IPS DF 4.7 (cell line): Measurements from ENCODE around the gene FMN1.

Experiments used
- DNase-seq: peaks from one replicate; pipeline ENCODE4 v3.0.0-alpha.2; 2013; ENCODE audit warnings: low spot score; ENCODE audit errors: extremely low read depth

The FMN1 gene

GRCh38 chr15:33126559-33127290, 67.8 kb downstream of the FMN1 start:
- no peak for DNase-seq

- no peak for DNase-seq
Observed at GRCh38 chr15:33125894-33126537, 68.5 kb downstream of the FMN1 start.

DNA sequence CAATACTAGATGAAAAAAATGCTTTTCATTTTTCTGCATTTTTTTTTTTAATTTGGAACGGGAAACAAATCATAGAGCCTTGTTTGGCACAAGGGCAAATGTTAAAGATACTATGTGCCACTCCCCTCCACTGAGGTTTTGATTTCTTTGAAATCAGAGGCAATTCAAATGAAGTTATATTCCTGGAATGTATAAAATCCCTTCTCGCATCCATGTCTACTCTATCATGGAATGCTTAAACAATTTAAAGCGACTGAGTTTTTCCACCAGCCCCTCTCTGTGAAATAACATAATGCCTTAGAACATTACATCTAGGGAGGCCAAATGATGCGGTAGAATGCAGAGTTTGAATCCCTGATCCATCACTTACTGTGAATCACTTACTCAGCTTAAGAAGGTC, 69.7 kb downstream of the FMN1 start:
- DNase-seq = no peak

GRCh38 chr15:33124279-33124678, 70.2 kb downstream of the FMN1 start:
- no peak for DNase-seq

DNA sequence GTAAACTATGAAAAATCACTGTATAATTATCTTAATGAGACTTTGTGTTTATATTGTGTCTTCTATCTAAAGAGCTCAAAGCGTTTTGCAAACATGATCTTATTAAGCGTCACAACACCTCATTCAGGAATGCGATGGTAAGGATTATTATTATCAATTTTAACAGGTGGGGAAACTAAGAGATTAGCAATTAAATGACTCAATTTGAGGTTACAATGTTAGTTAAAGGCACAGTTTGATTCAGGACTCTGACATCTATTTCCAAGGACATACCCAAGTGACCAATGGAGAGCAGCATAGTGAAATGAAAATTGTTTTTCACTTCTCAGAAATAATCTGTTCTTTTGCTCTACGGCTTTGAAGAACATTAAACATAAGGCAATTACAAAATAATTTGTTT, 74.6 kb downstream of the FMN1 start:
- no peak for DNase-seq

GRCh38 chr15:33119273-33119672, 75.2 kb downstream of the FMN1 start:
- no peak for DNase-seq

- DNase-seq = no peak
Observed at GRCh38 chr15:33116198-33116597, 78.3 kb downstream of the FMN1 start.

- no peak for DNase-seq
Observed at GRCh38 chr15:33115191-33115861, 79.2 kb downstream of the FMN1 start.

GRCh38 chr15:33114374-33114717, 80.2 kb downstream of the FMN1 start:
- DNase-seq = no peak

- no peak for DNase-seq
Observed at GRCh38 chr15:33113666-33114373, 80.7 kb downstream of the FMN1 start.

GRCh38 chr15:33112541-33113105, 81.9 kb downstream of the FMN1 start:
- no peak for DNase-seq

DNA sequence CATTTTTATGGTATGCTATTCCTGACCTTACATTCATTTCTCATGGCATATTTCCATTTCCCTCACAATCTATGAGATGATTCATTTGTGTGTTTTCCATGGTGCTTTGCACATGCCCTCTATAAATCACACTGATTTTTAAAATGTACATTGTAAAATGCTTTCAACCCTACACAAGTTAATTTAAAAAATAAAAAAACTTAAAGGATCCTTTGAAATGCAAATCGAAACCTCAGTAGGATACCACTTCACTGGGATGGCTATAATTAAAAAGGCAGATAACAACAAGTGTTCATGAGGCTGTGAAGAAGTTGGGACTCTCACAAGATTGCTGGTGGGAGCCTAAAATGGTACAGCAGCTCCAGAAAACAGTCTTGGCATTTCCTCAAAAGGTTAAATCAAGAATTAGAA, 83.5 kb downstream of the FMN1 start:
- DNase-seq = no peak

DNA sequence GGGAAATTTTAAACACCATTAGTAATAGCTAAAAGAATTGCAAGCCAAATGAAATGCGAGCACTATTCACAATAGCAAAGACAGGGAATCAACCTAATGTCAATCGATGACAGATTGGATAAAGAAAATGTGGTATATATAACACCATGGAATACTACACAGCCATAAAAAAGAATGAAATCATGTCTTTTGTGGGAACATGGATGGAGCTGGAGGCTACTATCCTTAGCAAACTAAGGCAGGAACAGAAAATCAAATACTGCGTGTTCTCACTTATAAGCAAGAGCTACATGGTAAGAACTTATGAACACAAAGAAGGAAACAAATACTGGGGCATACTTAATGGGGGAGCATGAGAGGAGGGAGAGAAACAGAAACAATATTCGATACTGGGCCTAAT, 85.2 kb downstream of the FMN1 start:
- no peak for DNase-seq

- no peak for DNase-seq
Observed at GRCh38 chr15:33108518-33108917, 86.0 kb downstream of the FMN1 start.

GRCh38 chr15:33107950-33108349, 86.6 kb downstream of the FMN1 start:
- DNase-seq = no peak

DNA sequence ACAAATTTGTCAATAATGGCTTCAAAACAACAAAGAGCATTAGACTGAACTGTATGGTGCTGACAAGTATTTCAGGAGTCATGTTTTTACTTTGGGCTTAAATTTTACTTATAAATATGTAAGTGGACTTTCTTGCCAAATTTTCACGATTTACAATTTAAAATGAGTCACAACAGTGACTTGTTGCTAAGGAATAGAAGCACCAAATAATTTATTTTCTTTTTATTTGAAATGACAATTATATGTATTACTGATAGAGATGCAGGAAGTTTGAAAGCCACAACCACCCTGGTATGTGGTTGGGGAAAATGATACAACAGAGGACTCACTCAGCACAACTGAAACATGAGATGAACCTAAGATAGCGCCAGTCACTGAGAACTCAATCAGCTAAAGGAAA, 90.3 kb downstream of the FMN1 start:
- DNase-seq = no peak

DNA sequence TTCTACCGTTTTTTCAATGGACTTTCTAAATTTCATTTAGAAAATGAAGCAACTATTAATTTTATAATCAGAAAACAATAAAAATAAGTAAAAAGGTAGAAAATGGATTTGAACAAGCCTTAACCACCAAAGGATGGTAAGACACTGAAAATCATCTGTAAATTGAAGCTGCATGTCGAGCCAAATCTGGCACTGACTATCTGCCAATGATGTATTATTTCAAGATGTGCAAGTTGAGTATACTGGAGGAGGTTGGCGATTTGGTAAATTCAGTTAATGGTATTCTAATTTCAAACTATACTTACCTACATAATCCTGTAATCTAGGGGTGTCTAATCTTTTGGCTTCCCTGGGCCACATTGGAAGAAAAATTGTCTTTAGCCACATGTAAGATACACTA, 93.5 kb downstream of the FMN1 start:
- DNase-seq = no peak

DNA sequence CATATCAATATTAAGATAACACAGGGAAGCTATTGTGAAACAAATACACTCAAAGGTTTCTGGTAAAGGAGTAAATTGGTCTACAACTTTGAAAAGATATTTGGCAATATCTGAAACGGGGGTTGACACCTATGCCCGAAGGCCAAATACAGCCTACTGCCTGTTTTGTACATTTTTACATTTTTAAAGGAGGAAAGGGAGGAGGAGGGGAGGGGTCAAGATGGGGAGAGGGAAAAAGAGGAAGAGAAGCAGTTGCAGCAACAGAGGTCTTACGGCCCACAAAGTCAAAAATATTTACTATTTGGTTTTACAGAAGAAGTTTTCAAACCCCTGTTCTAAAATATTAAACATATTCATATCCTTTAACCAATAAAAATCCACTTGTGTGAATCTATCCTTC, 94.2 kb downstream of the FMN1 start:
- no peak for DNase-seq

DNA sequence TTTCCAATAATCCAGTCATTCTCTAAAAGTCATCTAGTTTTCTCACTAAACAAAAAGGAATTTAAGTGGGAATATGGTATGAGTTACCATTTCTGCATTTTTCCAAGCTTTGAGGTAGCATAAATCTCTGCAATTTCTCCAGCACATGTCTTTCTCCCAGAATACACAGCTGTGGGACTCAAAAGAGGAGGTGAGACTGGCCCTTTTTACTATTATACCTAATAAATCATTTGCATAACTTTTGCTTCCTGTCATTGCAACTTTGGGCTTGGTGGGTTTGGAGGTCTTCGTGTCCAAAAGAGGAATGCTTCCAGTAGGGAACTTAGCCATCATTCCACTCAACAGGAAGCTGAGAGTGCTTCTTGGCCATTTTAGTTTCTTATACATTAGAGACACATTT, 94.8 kb downstream of the FMN1 start:
- DNase-seq = no peak

DNA sequence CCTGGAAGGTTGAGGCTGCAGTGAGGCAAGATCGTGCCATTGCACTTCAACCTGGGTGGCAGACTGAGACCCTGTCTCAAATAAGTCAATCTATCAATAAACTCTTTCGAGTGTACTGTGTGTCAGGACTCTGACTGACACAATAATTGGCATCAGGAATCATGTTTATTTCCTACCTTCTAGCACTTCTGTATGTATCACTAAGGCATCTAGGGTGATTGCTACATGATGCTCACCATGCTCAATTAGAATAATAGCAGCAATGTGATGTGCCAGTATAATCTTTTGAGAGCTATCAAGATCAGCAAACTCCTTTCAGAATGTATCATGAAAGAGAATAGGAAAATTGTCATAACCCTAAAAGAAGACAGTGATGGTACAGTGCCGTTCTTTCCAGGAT, 95.3 kb downstream of the FMN1 start:
- DNase-seq = no peak

GRCh38 chr15:33098094-33099058, 96.1 kb downstream of the FMN1 start:
- no peak for DNase-seq
